Activated naive CD4-positive, alpha-beta T cell treated with Interleukin-2 at 50 U/mL for 16 hours (primary cell): ENCODE results near the gene GRIK5.

Experiments
- DNase-seq: peaks from one replicate; pipeline ENCODE4 v3.0.0-alpha.2; 2020

The GRIK5 gene

GRCh38 chr19:42093926-42094325, 23.9 kb upstream of the GRIK5 start:
- no peak for DNase-seq

GRCh38 chr19:42093505-42093904, 23.5 kb upstream of the GRIK5 start:
- DNase-seq = no peak

- DNase-seq = peak; percentile 45
These were observed 22.3 kb upstream of the GRIK5 start for GRCh38 chr19:42092350-42092749.

- no peak for DNase-seq
These were observed 21.7 kb upstream of the GRIK5 start for GRCh38 chr19:42091742-42092141.

DNA sequence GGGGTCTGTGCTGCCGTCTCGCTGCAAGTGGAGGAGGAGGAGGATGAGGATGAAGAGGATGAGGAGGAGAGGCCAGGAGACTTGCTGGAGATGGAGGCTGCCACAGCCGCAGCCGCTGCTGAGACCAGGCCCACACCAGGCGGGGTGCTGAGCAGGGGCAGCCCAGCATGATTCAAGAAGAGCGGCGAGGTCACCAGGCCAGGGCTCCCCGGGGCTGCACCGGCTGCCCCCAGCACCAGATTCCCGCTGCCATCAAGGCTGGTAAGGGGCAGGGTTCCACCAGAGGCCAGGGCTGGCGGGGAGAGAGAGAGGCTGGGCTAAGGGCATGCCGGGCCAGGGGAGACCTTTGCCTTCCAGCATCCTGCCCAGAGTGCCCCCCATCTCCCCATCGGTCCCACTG, 21.3 kb upstream of the GRIK5 start:
- no peak for DNase-seq

DNA sequence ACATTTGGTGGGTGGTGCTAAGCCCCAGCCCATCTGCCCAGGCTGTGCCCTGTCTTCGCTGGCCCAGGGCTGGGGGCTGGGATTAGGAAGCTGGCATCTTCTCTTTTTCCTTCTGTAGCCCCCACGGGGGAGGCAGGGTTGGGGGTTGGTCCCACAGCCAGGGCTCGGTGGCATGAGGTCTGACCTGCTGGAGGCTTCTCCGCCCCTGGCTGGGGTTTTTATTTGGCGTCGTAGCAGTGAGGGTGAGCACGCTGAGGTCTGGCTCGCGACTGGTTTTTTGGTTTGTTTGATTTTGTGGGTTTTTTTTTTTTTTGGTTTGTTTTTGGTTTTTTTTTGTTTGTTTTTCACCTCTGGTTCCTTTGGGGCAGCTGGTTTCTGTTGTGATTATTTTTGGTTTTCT, 20.7 kb upstream of the GRIK5 start:
- no peak for DNase-seq

GRCh38 chr19:42089772-42090171, 19.8 kb upstream of the GRIK5 start:
- DNase-seq = no peak

- DNase-seq = no peak
These were observed 19.3 kb upstream of the GRIK5 start for GRCh38 chr19:42089191-42089750.

GRCh38 chr19:42088471-42089190, 18.6 kb upstream of the GRIK5 start:
- DNase-seq = no peak

DNA sequence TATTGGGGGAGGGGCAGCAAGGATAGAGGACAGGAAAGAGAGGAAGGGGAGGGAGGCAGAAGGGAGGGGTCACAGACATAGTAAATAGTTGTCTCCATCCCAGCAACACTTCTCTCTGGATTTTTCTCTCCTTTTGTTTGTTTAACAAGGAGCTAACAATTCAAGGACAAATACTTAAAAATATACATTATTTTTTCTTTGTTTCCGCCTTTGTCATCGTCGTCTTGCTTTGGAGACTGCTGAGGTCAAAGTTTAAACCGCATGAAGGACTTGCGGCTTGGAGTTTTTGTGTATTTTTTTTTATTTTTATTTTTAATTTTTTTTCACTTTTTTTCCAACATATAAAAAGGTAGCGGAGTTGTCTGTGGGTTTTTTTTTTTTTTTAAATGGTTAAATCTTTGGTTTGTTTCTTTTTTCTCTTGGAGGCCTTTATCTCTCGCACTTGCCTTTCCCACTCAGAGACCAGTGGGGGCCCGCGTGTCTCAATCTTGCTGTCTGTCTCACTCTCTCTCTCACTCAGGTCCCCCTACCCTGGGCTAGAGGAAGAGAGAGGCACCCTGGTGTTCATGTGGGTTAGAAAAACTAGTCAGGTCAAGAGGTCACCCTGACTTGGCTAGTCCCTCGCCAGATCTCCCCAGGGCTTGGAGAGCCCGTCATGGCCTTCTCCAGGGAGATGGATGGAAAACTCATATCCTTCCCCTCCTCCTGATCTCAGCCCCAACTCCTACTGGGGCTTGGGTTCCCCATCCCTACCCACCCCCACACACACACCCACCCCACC, 17.0 kb upstream of the GRIK5 start:
- DNase-seq = no peak

DNA sequence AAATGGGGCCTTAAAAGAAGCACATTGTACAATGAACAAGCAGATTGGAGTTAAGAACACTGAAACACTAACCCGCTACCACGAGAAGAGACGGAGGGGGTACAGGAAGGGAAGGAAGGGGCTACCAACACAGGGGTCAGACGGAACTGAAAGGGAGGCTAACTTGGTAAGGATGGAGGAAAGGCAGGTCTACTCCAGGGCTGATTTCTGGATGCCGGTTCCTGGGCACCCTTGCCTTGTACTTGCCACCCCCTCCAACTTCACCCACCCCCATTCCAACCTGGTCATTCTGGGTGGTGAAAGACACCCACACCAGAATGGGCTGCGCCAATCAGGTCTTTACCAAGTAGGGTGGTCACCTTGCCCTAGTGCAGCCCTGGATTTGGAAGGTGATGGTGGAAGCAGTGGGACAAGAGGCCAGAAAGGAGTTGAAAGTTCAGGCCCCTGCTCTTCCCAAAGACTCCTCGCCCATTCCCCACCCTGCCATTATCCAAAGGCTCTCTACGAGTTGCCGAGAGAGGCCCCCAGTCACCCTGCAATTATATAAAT, 16.3 kb upstream of the GRIK5 start:
- DNase-seq = no peak

GRCh38 chr19:42083537-42083936, 13.5 kb upstream of the GRIK5 start:
- no peak for DNase-seq

GRCh38 chr19:42081584-42082203, 11.7 kb upstream of the GRIK5 start:
- no peak for DNase-seq

GRCh38 chr19:42080764-42081375, 10.9 kb upstream of the GRIK5 start:
- DNase-seq = no peak

- DNase-seq = no peak
These were observed 10.1 kb upstream of the GRIK5 start for GRCh38 chr19:42079886-42080763.

- DNase-seq = no peak
These were observed 9.3 kb upstream of the GRIK5 start for GRCh38 chr19:42079276-42079669.

GRCh38 chr19:42078538-42079275, 8.7 kb upstream of the GRIK5 start:
- no peak for DNase-seq

GRCh38 chr19:42078058-42078457, 8.1 kb upstream of the GRIK5 start:
- no peak for DNase-seq

DNA sequence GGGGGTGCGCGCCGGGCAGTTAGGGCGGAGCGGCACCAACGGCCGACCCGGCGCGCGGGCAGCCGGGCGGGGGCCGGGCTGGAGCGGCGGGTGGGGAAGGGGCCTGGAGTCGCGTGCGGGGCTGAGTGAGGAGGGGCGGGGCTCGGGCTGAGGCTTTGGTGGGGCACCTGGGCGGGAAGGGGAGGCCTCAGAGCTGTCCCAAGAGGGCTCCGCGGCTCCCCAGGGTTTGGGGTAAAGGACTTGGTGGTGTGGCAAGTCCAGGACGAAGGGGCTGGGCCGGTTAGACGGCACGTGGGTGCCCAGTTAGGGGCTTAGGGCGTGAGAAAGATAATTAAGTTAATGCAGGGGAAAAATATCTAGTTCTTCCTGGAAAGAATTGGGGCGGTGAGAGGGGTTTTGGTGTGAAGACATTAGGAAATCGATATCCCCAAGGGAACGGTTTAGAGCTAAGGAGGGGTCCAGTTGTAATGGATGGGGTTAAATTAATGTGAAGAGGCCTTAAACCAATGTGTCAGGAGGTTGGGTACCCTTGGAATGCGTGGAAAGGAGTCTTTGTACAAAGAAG, 6.5 kb upstream of the GRIK5 start:
- peak; percentile 54 for DNase-seq

GRCh38 chr19:42075616-42076379, 5.8 kb upstream of the GRIK5 start, which contains the start of gene ZNF574:
Gene ZNF574 (plus strand): TSS chr19:42076166. CDS start chr19:42078607, 2,441 bp downstream.
- peak; percentile 99 for DNase-seq
